Kidney epithelial cell (primary cell): ENCODE results near the gene DPF3. TPM values are rescaled to one million over a fixed set of nuclear protein-coding genes. Genes with fewer than 3 reads are reported as not detected.

Experiments
- DNase-seq: peaks from one replicate; pipeline ENCODE4 v3.0.0-alpha.2; 2010; ENCODE audit warnings: low read depth
- H3K27me3 ChIP-seq: 2 replicates; pipeline ENCODE4 v1.6.0; 2011; ENCODE audit warnings: low read length; ENCODE audit not compliant: control insufficient read depth, insufficient read depth
- H3K36me3 ChIP-seq: 2 replicates; pipeline ENCODE4 v1.5.1; 2011; ENCODE audit warnings: low read length; ENCODE audit not compliant: control insufficient read depth, insufficient read depth
- H3K4me3 ChIP-seq: 2 replicates; pipeline ENCODE4 v1.5.1; 2011; ENCODE audit warnings: low read depth, mild to moderate bottlenecking, control low read depth, low read length
- total RNA-seq: library from RNA; depleted of rRNA; stranded (reverse); fragments of >200 nt; gene quantifications from 2 replicates; pipeline ENCODE4 v1.2.3, GENCODE V29; 2015
- TF ChIP-seq, protein P1 (sequence below): IDR thresholded peaks from 2 replicates; pipeline ENCODE4 v1.5.1; 2011; ENCODE audit warnings: mild to moderate bottlenecking, moderate library complexity, low read length, control low read depth, inconsistent platforms; ENCODE audit not compliant: insufficient read depth, poor library complexity, severe bottlenecking

DPF3 gene
- total RNA-seq, 1 donor from 2014 or later, result 0.79 TPM

DNA sequence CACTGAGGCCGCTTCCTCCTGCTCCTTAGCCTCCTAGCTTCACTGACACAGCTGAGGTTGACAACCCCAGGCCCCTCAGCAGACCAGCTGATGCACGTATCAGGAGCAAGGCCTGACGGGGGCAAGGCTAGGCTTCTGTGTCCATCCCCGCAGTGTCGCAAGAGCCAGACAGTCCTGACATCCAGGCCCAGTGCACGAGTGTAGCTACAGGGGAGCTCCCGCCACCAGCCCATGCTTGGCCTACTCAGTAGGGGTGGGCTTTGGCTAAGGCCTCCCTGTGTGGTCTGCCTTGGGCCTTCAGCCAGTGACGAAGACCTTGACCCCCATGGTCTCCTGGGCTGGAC, 179.1 kb downstream of the DPF3 start:
- Histone ChIP-seq H3K36me3 (no peaks in the 10 kb centered on the region), H3K27me3 (no peaks in the 10 kb centered on the region), H3K4me3 (no peak overlapping the region)
- DNase-seq, result no peak
- TF ChIP-seq, protein P1, sequence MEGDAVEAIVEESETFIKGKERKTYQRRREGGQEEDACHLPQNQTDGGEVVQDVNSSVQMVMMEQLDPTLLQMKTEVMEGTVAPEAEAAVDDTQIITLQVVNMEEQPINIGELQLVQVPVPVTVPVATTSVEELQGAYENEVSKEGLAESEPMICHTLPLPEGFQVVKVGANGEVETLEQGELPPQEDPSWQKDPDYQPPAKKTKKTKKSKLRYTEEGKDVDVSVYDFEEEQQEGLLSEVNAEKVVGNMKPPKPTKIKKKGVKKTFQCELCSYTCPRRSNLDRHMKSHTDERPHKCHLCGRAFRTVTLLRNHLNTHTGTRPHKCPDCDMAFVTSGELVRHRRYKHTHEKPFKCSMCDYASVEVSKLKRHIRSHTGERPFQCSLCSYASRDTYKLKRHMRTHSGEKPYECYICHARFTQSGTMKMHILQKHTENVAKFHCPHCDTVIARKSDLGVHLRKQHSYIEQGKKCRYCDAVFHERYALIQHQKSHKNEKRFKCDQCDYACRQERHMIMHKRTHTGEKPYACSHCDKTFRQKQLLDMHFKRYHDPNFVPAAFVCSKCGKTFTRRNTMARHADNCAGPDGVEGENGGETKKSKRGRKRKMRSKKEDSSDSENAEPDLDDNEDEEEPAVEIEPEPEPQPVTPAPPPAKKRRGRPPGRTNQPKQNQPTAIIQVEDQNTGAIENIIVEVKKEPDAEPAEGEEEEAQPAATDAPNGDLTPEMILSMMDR, result no peak

DNA sequence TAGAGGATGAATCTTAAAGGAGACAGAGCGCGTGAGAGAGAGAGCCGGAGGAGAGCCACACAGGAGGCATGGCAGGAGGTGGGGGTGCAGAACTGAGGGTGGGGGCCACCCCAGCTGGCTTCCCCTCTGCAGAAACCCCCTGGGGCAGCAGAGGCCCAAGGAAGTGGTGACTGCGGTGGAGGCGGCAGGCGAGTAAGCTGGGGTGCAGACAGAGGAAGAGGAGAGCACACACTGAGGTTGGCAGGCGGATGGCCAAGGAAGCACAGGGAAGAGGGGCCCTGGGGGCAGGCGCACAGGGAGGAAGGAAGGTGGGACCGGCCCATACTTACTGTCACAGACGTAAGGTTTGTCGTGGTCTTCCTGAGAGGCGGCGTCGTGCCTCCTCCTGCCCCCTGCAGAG, 179.8 kb downstream of the DPF3 start:
- no peak for DNase-seq
- Histone ChIP-seq H3K4me3 (no peak overlapping the region), H3K27me3 (no peaks in the 10 kb centered on the region), H3K36me3 (no peaks in the 10 kb centered on the region)
- TF ChIP-seq, protein P1, result no peak

- H3K36me3 ChIP-seq, result no peaks in the 10 kb centered on the region
- no peak for DNase-seq
Measured at GRCh38 chr14:72711936-72712335, 182.0 kb downstream of the DPF3 start.

DNA sequence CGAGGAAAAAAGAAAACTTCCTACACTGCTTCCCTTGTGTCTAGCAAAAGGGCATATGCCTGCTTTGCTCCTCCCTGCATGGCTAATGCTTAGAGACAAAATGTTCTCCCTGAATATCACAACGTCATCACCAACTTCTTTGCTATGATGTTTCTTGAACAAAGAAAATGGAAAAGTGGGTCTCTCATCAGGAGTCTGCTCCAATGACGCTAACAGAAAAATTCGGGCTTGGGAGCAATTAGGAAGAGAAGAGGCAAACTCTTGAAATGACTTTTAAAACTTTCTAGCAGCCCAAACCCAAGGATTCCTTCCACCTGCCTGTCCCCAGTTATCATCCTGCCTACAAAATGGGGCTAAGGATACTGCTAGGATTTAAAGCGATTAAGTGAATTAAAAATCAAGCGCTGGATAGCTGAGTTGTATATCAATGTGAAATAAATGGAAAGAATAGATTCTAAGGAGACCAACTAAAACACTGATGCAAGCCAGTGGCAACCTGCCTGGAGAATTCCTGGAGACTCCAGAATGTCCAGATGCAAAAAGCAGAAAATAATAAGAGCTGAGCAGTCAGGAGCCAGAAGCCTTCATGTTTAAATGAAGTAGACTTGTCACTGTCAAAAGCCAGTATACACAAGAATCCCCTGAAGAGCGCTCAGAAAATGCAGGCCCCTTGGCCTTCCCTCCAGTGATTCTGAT, 183.8 kb downstream of the DPF3 start:
- TF ChIP-seq, protein P1, result no peak
- Histone ChIP-seq H3K4me3 (no peak overlapping the region), H3K36me3 (no peaks in the 10 kb centered on the region), H3K27me3 (no peaks in the 10 kb centered on the region)
- DNase-seq, result no peak

More at GRCh38 chr14:72711936-72712335, 182.0 kb downstream of the DPF3 start:
- Histone ChIP-seq H3K4me3 (no peak overlapping the region), H3K27me3 (no peaks in the 10 kb centered on the region)
- TF ChIP-seq, protein P1, result no peak

DNA sequence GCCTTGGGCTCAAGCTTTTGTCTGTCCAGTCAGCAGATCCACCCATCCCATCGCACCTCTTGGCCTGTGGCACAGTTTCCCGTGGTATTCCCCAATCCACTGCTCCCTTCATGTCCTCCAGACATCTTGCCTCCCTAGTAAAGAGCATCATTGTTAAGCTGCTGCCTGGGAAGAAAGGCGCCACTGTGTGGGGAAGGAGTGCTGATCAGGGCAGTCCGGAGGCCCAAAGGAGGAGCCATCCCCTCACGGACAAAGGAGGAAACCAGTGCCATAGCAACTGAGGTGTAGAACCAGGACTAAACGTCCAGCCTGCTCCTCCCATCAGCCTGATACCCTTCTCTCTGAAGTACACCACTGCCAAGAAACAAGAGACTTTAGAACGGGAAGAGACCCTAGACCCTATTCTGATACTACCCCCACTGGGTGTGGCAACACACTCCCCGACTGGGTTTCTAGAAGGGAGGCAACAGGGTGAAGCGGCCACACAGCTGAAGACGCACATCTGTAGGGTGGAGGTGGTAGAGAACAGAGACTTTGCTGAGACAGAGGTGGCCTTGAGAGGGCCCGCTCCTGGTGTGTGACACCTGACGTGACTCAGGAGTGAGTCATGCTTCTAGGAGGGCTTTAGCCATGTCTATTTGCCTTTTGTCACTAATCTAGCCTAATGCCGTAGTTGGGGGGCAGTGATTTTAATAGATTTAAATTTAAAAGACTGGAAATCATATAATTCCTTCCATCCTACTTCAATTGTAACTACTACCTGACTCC, 185.0 kb downstream of the DPF3 start:
- TF ChIP-seq, protein P1, result no peak
- no peak for DNase-seq
- Histone ChIP-seq H3K4me3 (no peak overlapping the region), H3K27me3 (no peaks in the 10 kb centered on the region), H3K36me3 (no peaks in the 10 kb centered on the region)

DNA sequence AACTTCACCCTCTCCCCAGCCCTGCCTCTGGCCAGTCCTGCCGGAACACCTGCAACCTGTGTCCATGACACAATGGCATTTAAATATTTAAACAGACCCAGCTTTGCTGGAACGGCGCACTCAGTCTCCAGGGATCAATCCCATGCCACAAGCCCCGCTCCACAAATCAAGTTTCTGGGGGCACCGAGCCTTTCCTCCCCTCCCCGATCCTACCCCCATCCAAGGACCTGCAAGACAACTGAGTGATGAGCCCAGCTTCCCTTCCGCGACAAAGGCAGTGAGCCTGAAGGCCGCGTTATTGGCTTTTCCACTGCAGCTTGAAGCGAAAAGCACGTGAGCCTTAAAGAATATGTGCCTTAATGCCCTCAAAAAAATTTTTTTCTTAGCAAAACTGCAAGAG, 185.7 kb downstream of the DPF3 start:
- no peak for DNase-seq
- Histone ChIP-seq H3K4me3 (no peak overlapping the region), H3K27me3 (no peaks in the 10 kb centered on the region), H3K36me3 (no peaks in the 10 kb centered on the region)
- TF ChIP-seq, protein P1, result no peak
